Muscle layer of colon (tissue), 2 donors: ENCODE results near the gene DSCAM.

Experiments
- H3K27ac ChIP-seq: one replicate; pipeline ENCODE4 v1.7.0; 2013; ENCODE audit warnings: low read depth, mild to moderate bottlenecking, low read length, moderate library complexity
- H3K27me3 ChIP-seq, 2 donors: one replicate each; pipeline ENCODE4 v1.7.0; 2013; ENCODE audit warnings: low read length in 2 of 2, mild to moderate bottlenecking in 2 of 2; ENCODE audit not compliant: insufficient read depth in 2 of 2, control insufficient read depth in 1 of 2
- H3K36me3 ChIP-seq: one replicate; pipeline ENCODE4 v1.7.0; 2013; ENCODE audit warnings: mild to moderate bottlenecking, low read length; ENCODE audit not compliant: insufficient read depth
- H3K4me1 ChIP-seq: one replicate; pipeline ENCODE4 v1.7.0; 2013; ENCODE audit warnings: mild to moderate bottlenecking, low read length; ENCODE audit not compliant: insufficient read depth
- H3K4me3 ChIP-seq, 2 donors: one replicate each; pipeline ENCODE4 v1.7.0; 2013; ENCODE audit warnings: low read length in 2 of 2, low read depth in 1 of 2, mild to moderate bottlenecking in 1 of 2, moderate library complexity in 1 of 2
- H3K9ac ChIP-seq: one replicate; pipeline ENCODE4 v1.7.0; 2013; ENCODE audit warnings: low read length
- H3K9me3 ChIP-seq: one replicate; pipeline ENCODE4 v1.7.0; 2013; ENCODE audit warnings: mild to moderate bottlenecking, low read length
- donor health status: abdominal sarcoma.
- donor health status: Adenocarcinoma of cecum.

DSCAM gene

GRCh38 chr21:40152476-40152875 lies 694.5 kb downstream of the DSCAM start:
- Histone ChIP-seq H3K4me3 (no peak overlapping the region), H3K9ac (no peak overlapping the region), H3K27ac (no peak overlapping the region), H3K36me3 (no peaks in the 10 kb centered on the region), H3K4me1 (no peaks in the 10 kb centered on the region), H3K9me3 (no peaks in the 10 kb centered on the region), H3K27me3 (no peaks in the 10 kb centered on the region)

- H3K36me3 ChIP-seq: no peaks in the 10 kb centered on the region
- no peaks in the 10 kb centered on the region for H3K27me3 ChIP-seq
- H3K4me1 ChIP-seq: peaks cover under 1% of the 10 kb centered on the region
- H3K27ac ChIP-seq: no peak overlapping the region
- H3K9ac ChIP-seq: no peak overlapping the region
- no peak overlapping the region for H3K4me3 ChIP-seq
- H3K9me3 ChIP-seq: no peaks in the 10 kb centered on the region
Observed at GRCh38 chr21:40151611-40152010, 695.3 kb downstream of the DSCAM start.

- Histone ChIP-seq H3K27me3 (no peaks in the 10 kb centered on the region), H3K4me1 (peaks cover 4% of the 10 kb centered on the region), H3K4me3 (no peak overlapping the region), H3K27ac (no peak overlapping the region), H3K9me3 (no peaks in the 10 kb centered on the region), H3K9ac (no peak overlapping the region), H3K36me3 (no peaks in the 10 kb centered on the region)
Observed at GRCh38 chr21:40146216-40146837, 700.6 kb downstream of the DSCAM start.

- Histone ChIP-seq H3K4me3 (no peak overlapping the region), H3K27me3 (no peaks in the 10 kb centered on the region), H3K9me3 (no peaks in the 10 kb centered on the region), H3K36me3 (no peaks in the 10 kb centered on the region), H3K4me1 (peaks cover 4% of the 10 kb centered on the region), H3K9ac (no peak overlapping the region), H3K27ac (no peak overlapping the region)
Observed at GRCh38 chr21:40143822-40144525, 703.0 kb downstream of the DSCAM start.

- Histone ChIP-seq H3K27ac (no peak overlapping the region), H3K4me1 (peaks cover 3% of the 10 kb centered on the region), H3K9ac (no peak overlapping the region), H3K36me3 (no peaks in the 10 kb centered on the region), H3K27me3 (no peaks in the 10 kb centered on the region), H3K9me3 (no peaks in the 10 kb centered on the region), H3K4me3 (no peak overlapping the region)
Observed at GRCh38 chr21:40141621-40142020, 705.3 kb downstream of the DSCAM start.

- no peaks in the 10 kb centered on the region for H3K4me1 ChIP-seq
- H3K36me3 ChIP-seq: no peaks in the 10 kb centered on the region
- no peak overlapping the region for H3K27ac ChIP-seq
- no peak overlapping the region for H3K9ac ChIP-seq
- no peak overlapping the region for H3K4me3 ChIP-seq
- H3K9me3 ChIP-seq: no peaks in the 10 kb centered on the region
- no peaks in the 10 kb centered on the region for H3K27me3 ChIP-seq
Observed at GRCh38 chr21:40140675-40141074, 706.3 kb downstream of the DSCAM start.

GRCh38 chr21:40139636-40140035 lies 707.3 kb downstream of the DSCAM start:
- no peaks in the 10 kb centered on the region for H3K36me3 ChIP-seq
- no peak overlapping the region for H3K27ac ChIP-seq
- H3K4me1 ChIP-seq: no peaks in the 10 kb centered on the region
- H3K4me3 ChIP-seq: no peak overlapping the region
- H3K9ac ChIP-seq: no peak overlapping the region
- no peaks in the 10 kb centered on the region for H3K27me3 ChIP-seq
- H3K9me3 ChIP-seq: no peaks in the 10 kb centered on the region

- Histone ChIP-seq H3K9me3 (peaks cover 6% of the 10 kb centered on the region), H3K27ac (no peak overlapping the region), H3K4me1 (no peaks in the 10 kb centered on the region), H3K27me3 (no peaks in the 10 kb centered on the region), H3K4me3 (no peak overlapping the region), H3K36me3 (no peaks in the 10 kb centered on the region), H3K9ac (no peak overlapping the region)
Observed at GRCh38 chr21:40136571-40136970, 710.4 kb downstream of the DSCAM start.

- Histone ChIP-seq H3K9me3 (peaks cover 6% of the 10 kb centered on the region), H3K27ac (no peak overlapping the region), H3K4me1 (no peaks in the 10 kb centered on the region), H3K4me3 (no peak overlapping the region), H3K9ac (no peak overlapping the region), H3K27me3 (no peaks in the 10 kb centered on the region), H3K36me3 (no peaks in the 10 kb centered on the region)
Observed at GRCh38 chr21:40134731-40135492, 712.0 kb downstream of the DSCAM start.

- H3K9me3 ChIP-seq: peaks cover 6% of the 10 kb centered on the region
- H3K27me3 ChIP-seq: no peaks in the 10 kb centered on the region
- no peaks in the 10 kb centered on the region for H3K4me1 ChIP-seq
- H3K27ac ChIP-seq: no peak overlapping the region
- no peak overlapping the region for H3K9ac ChIP-seq
- no peak overlapping the region for H3K4me3 ChIP-seq
- no peaks in the 10 kb centered on the region for H3K36me3 ChIP-seq
Observed at GRCh38 chr21:40130476-40130875, 716.5 kb downstream of the DSCAM start.

- H3K27me3 ChIP-seq: no peaks in the 10 kb centered on the region
- no peak overlapping the region for H3K9ac ChIP-seq
- no peak overlapping the region for H3K27ac ChIP-seq
Observed at GRCh38 chr21:40129809-40130208, 717.1 kb downstream of the DSCAM start.

More at GRCh38 chr21:40129809-40130208, 717.1 kb downstream of the DSCAM start:
- Histone ChIP-seq H3K4me1 (no peaks in the 10 kb centered on the region), H3K9me3 (peaks cover 6% of the 10 kb centered on the region), H3K36me3 (no peaks in the 10 kb centered on the region), H3K4me3 (no peak overlapping the region)
